NCI-H2171 (cell line): ENCODE data around the gene ELMOD1.

ENCODE experiments used
- DNase-seq: peaks from one replicate; lab custom pipeline; 2025; lab: John Stamatoyannopoulos, UW

Gene ELMOD1

GRCh38 chr11:107646783-107647182 is 55.8 kb downstream of the ELMOD1 start:
- DNase-seq: no peak

DNA sequence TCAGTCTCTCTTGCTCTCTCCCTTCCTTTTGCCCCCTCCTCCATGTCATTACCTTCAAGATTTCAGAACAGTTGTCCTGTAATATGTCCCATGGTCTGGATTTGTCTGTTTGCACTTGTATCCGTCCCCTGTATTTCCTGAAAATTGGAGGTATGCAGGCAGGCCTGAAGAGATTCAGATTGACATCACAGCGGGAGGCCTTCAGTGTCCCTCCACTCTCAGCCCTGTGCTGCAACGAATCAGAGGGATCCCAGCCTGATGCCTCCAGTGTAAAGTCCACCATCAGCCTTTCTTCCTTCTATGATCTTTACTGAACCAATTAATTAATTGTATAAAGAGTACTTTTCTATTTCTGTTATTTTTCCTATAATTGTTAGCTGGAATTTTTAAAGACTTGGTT is 57.3 kb downstream of the ELMOD1 start:
- DNase-seq: no peak

GRCh38 chr11:107651672-107652071 is 60.7 kb downstream of the ELMOD1 start:
- no peak for DNase-seq

- no peak for DNase-seq
Observed at GRCh38 chr11:107653076-107653475, 62.1 kb downstream of the ELMOD1 start.

GRCh38 chr11:107655602-107656001 is 64.7 kb downstream of the ELMOD1 start:
- no peak for DNase-seq

GRCh38 chr11:107659310-107659709 is 68.4 kb downstream of the ELMOD1 start:
- DNase-seq: no peak

GRCh38 chr11:107660066-107660465 is 69.1 kb downstream of the ELMOD1 start:
- no peak for DNase-seq

GRCh38 chr11:107661656-107662055 is 70.7 kb downstream of the ELMOD1 start:
- no peak for DNase-seq

- DNase-seq: no peak
Observed at GRCh38 chr11:107665018-107665417, 74.1 kb downstream of the ELMOD1 start.

GRCh38 chr11:107666911-107667613 is 76.1 kb downstream of the ELMOD1 start:
- DNase-seq: no peak

- DNase-seq: no peak
Observed at GRCh38 chr11:107669191-107669740, 78.3 kb downstream of the ELMOD1 start.

GRCh38 chr11:107669893-107670601 is 79.1 kb downstream of the ELMOD1 start:
- no peak for DNase-seq

DNA sequence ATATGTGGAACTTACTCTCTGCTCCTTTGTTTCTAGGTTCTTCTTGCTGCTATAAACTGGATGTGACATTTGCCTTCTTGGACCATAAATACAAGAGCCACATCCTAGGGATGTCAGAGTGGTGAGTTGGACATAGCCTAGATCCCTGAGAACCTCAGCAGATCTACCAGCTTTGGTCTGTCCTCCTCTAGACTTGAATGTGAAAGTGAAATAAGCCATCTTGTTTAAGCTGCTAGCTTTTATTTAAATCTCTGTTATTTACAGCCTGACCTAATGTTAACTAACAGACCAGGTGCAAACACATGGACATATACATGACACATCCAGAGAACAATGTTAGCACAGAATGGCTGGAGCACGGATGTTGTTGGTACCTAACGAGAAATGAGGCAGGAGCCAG is 85.0 kb downstream of the ELMOD1 start:
- no peak for DNase-seq

DNA sequence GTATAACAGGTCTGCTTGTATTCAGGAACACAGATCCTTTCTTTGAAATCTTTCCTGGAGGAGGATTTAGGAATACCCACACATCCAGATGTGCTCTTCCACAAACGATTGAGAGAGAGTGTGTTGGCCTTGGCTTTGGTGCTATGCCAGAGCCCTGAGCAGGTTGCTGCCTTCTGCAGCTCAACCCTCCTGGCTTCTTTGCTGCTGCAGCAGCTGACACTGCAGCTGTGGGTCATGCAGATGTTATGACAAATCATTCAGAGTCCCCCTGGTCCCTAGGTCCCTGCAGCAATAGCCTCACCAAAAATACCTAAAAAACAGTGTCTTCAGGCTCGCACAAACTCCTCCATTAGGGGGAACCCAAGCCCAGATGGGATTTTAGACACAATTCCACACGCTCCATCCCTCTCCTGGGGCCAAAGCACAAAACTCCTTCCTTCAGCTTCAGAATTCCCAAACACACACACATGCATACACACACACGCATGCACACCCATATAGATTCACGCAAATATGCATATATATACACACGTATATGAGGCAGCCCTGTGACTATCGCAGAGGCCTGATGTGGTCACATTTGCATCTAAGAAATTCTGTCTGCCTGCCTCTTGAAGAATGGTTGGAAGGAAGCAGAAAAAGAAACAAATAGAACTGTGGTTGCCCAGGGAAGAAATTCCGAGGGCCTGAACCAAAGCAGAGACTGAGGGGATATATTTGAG is 85.5 kb downstream of the ELMOD1 start:
- DNase-seq: no peak

- DNase-seq: no peak
Observed at GRCh38 chr11:107677924-107678631, 87.1 kb downstream of the ELMOD1 start.

- DNase-seq: no peak
Observed at GRCh38 chr11:107678632-107678971, 87.7 kb downstream of the ELMOD1 start.

- DNase-seq: no peak
Observed at GRCh38 chr11:107679255-107680024, 88.5 kb downstream of the ELMOD1 start.

DNA sequence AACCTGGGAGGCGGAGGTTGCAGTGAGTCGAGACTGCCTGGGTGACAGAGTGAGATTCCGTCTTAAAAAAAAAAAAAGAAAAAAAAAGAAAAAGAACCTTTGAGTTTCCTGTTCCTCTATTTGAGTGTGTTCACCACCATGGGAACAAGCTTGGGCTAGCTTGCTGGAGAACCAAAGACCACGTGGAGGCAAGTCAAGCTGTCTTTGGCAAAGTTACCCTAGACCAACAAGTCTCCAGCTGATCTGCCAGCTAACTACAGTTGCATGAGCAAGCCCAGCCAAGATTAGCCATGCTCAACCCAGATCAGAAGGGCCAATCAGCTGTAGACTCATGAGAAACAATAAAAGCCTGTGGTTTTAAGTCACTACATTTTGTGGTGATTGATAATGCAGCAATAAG is 91.2 kb downstream of the ELMOD1 start:
- DNase-seq: no peak

DNA sequence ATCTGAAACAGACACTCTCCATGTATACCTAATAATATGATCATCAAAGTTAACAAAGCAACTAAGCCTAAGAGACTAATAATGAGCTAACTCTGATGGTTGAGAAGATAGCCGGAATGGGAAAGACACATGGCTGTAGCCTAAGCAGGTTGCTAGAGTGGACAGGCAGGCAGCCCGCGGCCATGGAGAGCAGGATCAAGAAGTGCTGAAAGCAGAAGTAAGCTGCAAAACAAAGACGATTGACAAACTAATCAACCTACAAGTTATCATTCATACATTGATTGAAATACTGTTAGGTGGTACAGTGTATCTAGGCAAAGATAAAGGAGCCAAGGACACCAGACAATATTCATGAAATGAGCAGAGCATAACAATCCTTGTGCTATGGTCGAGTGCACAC is 91.6 kb downstream of the ELMOD1 start:
- DNase-seq: no peak

- DNase-seq: no peak
Observed at GRCh38 chr11:107683061-107683460, 92.1 kb downstream of the ELMOD1 start.

- DNase-seq: no peak
Observed at GRCh38 chr11:107683807-107684206, 92.9 kb downstream of the ELMOD1 start.
